ENCODE measurements around the gene TET3. TPM values are rescaled to one million over a fixed set of nuclear protein-coding genes. Genes with fewer than 3 reads are reported as not detected.

Gene TET3
- total and polyA plus RNA-seq, 2 experiments from 2014 or later, result 3.6 to 14.5 TPM

- H3K9me2 ChIP-seq (replicated peaks; ENCODE audit: insufficient read depth), result no peaks in the 10 kb centered on the region
- no peak for DNase-seq (ENCODE audit: low spot score)
- H3K4me1 ChIP-seq (ENCODE audit: insufficient read depth), result no peaks in the 10 kb centered on the region
- H3K27ac ChIP-seq, result no peak overlapping the region
- H3K9me3 ChIP-seq (ENCODE audit: low read depth), result no peaks in the 10 kb centered on the region
- H3K4me2 ChIP-seq, result no peak overlapping the region
- H4K20me1 ChIP-seq (ENCODE audit: insufficient read depth, poor library complexity, severe bottlenecking), result peaks cover 5% of the 10 kb centered on the region
- no peaks in the 10 kb centered on the region for H3K79me2 ChIP-seq
- WGBS (ENCODE audit: low lambda C conversion rate, missing lambda C conversion rate), result 82% methylated on average over 5 of the region's 5 CpGs
- H2AFZ ChIP-seq, result no peak overlapping the region
- peaks cover 5% of the 10 kb centered on the region for H3K36me3 ChIP-seq (replicated peaks; ENCODE audit: insufficient read depth, low read depth)
- H3K4me3 ChIP-seq, result no peak overlapping the region
- no peak for TF ChIP-seq EZH2phosphoT487 (IDR thresholded peaks at IDR 0.05; ENCODE audit: low read depth, severe bottlenecking, unreplicated experiment)
- TF ChIP-seq EZH2 (IDR thresholded peaks at IDR 0.05; ENCODE audit: borderline replicate concordance), result no peak
- TF ChIP-seq CTCF (IDR thresholded peaks at IDR 0.05; ENCODE audit: poor library complexity), result no peak
- no peaks in the 10 kb centered on the region for H3K27me3 ChIP-seq
These were observed 28.4 kb upstream of the TET3 start for GRCh38 chr2:73956218-73956865.

- Histone ChIP-seq H3K9me2 (replicated peaks; ENCODE audit: insufficient read depth) (no peaks in the 10 kb centered on the region), H2AFZ (no peak overlapping the region), H3K9me3 (ENCODE audit: low read depth) (no peaks in the 10 kb centered on the region), H3K36me3 (replicated peaks; ENCODE audit: insufficient read depth, low read depth) (peaks cover 5% of the 10 kb centered on the region), H3K79me2 (no peaks in the 10 kb centered on the region), H3K4me2 (no peak overlapping the region), H3K4me1 (ENCODE audit: insufficient read depth) (no peaks in the 10 kb centered on the region), H3K27me3 (no peaks in the 10 kb centered on the region), H3K4me3 (no peak overlapping the region), H4K20me1 (ENCODE audit: insufficient read depth, poor library complexity, severe bottlenecking) (no peaks in the 10 kb centered on the region), H3K27ac (no peak overlapping the region)
- TF ChIP-seq EZH2 (IDR thresholded peaks at IDR 0.05; ENCODE audit: borderline replicate concordance) (no peak), CTCF (IDR thresholded peaks at IDR 0.05; ENCODE audit: poor library complexity) (no peak), EZH2phosphoT487 (IDR thresholded peaks at IDR 0.05; ENCODE audit: low read depth, severe bottlenecking, unreplicated experiment) (no peak)
- no peak for DNase-seq (ENCODE audit: low spot score)
- WGBS (ENCODE audit: low lambda C conversion rate, missing lambda C conversion rate), result 96% methylated on average over 4 of the region's 4 CpGs
These were observed 23.4 kb upstream of the TET3 start for GRCh38 chr2:73961274-73961673.

GRCh38 chr2:73961823-73962615 is 22.7 kb upstream of the TET3 start:
- no peak overlapping the region for H3K4me3 ChIP-seq
- H2AFZ ChIP-seq, result no peak overlapping the region
- H3K27me3 ChIP-seq, result no peaks in the 10 kb centered on the region
- TF ChIP-seq EZH2 (IDR thresholded peaks at IDR 0.05; ENCODE audit: borderline replicate concordance) (no peak), EZH2phosphoT487 (IDR thresholded peaks at IDR 0.05; ENCODE audit: low read depth, severe bottlenecking, unreplicated experiment) (no peak), CTCF (IDR thresholded peaks at IDR 0.05; ENCODE audit: poor library complexity) (no peak)
- no peak for DNase-seq (ENCODE audit: low spot score)
- H3K4me1 ChIP-seq (ENCODE audit: insufficient read depth), result no peaks in the 10 kb centered on the region
- no peak overlapping the region for H3K27ac ChIP-seq
- H3K79me2 ChIP-seq, result no peaks in the 10 kb centered on the region
- no peaks in the 10 kb centered on the region for H4K20me1 ChIP-seq (ENCODE audit: insufficient read depth, poor library complexity, severe bottlenecking)
- 92% methylated on average over 12 of the region's 12 CpGs for WGBS (ENCODE audit: low lambda C conversion rate, missing lambda C conversion rate)
- H3K4me2 ChIP-seq, result no peak overlapping the region
- H3K36me3 ChIP-seq (replicated peaks; ENCODE audit: insufficient read depth, low read depth), result peaks cover 5% of the 10 kb centered on the region
- no peaks in the 10 kb centered on the region for H3K9me2 ChIP-seq (replicated peaks; ENCODE audit: insufficient read depth)
- no peaks in the 10 kb centered on the region for H3K9me3 ChIP-seq (ENCODE audit: low read depth)
